ENCODE measurements around the gene PNRC2. TPM values are rescaled to one million over a fixed set of nuclear protein-coding genes. Genes with fewer than 3 reads are reported as not detected.

PNRC2 gene
- total and polyA plus RNA-seq, 2 donors (not counting 3 experiments of a cell fraction or from before 2014, with no cell fraction given) = 70.2 to 77.8 TPM

DNA sequence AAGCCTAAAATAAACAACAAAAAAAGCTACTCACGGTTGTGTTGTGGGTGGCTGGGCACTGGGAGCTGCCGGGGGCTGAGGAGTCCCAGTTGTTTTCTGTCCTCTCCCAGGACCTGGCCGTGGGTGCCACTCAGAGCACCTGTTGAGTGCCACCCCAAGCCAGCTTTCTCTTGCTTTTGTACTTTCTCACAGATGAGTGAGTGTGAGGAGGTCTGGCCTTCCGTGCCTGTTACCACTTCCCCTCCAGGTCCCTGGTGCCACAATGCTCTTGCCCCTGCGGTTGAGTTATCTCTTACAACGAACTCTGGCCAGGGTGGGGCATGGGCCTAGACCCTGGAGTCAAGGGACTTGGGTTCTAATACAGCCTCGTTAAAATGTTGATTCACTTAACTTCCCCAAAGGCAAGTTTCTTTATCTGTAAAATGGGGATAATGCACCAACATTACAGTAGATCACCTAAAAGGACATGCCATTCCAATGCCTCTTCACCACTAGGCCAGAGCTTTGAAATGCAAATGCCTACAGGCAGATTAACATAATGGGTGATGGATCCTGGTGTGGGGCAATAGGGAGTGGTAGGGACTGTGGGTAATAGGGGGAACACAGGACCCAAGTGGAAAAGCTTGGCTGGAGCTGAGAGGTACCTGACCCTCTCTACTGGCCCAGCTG is 46.3 kb upstream of the PNRC2 start, which contains the start of gene CNR2:
CNR2 (minus strand) TSS at position 151 of the 669 bp plus-strand sequence. CDS start 37,745 bp downstream, outside the sequence.
- BruUV-seq (replicated peaks) = no TSS peak
- Histone ChIP-seq H3K4me1 (ENCODE audit: control insufficient read depth, extremely low read depth, insufficient read depth, low read length) (no peaks in the 10 kb centered on the region), H3K27me3 (ENCODE audit: control insufficient read depth in 2 of 2, insufficient read depth in 2 of 2, low read length in 2 of 2) (peaks cover 0 to 4% of the 10 kb centered on the region in 2 experiments), H2AFZ (ENCODE audit: low read depth, low read length) (no peak within 1 kb of the TSS), H3K4me3 (replicated peaks in 1 of 3; ENCODE audit: insufficient read depth in 1 of 3, low read depth in 1 of 3, low read length in 3 of 3) (no peak within 1 kb of the TSS), H3K9me3 (replicated peaks; ENCODE audit: control insufficient read depth, insufficient read depth, low read length) (no peaks in the 10 kb centered on the region), H3K36me3 (ENCODE audit: control insufficient read depth in 2 of 2, extremely low read depth in 1 of 2, insufficient read depth in 2 of 2, low read length in 2 of 2) (no peaks in the 10 kb centered on the region), H3K4me2 (ENCODE audit: insufficient read depth, low read length) (no peak within 1 kb of the TSS), H3K27ac (ENCODE audit: insufficient read depth, low read depth, low read length) (no peak within 1 kb of the TSS), H4K20me1 (replicated peaks; ENCODE audit: control insufficient read depth, extremely low read depth, insufficient read depth, low read length) (no peaks in the 10 kb centered on the region), H3K79me2 (ENCODE audit: control insufficient read depth, insufficient read depth, low read length) (no peaks in the 10 kb centered on the region), H3K9me1 (replicated peaks; ENCODE audit: control insufficient read depth, extremely low read depth, insufficient read depth, low read length) (no peaks in the 10 kb centered on the region), H3K9ac (replicated peaks; ENCODE audit: extremely low read depth, insufficient read depth, low read length) (no peak within 1 kb of the TSS)
- FAIRE-seq (no peak), DNase-seq (ENCODE audit: low read depth, low spot score) (no peak)
- intact Hi-C loops (cut with micrococcal nuclease) (no loop called here), dilution Hi-C loops (cut with MboI; ENCODE audit: extremely low pct_ligation_motif_present, low sequenced_read_pairs) (no loop called here)
- ChIA-PET POLR2A (no interaction called here), CTCF (no interaction called here)
- TF ChIP-seq POLR2A (IDR thresholded peaks at IDR 0.05; ENCODE audit: low read depth, low read length) (no peak), FOS (IDR thresholded peaks at IDR 0.05; ENCODE audit: borderline replicate concordance, insufficient read depth, low read length) (no peak), POLR2AphosphoS5 (IDR thresholded peaks at IDR 0.05; ENCODE audit: insufficient read depth, low read depth, low read length) (no peak)

- no peak overlapping the region for H3K4me2 ChIP-seq (ENCODE audit: insufficient read depth, low read length)
- intact Hi-C loops (cut with micrococcal nuclease) (no loop called here), dilution Hi-C loops (cut with MboI; ENCODE audit: extremely low pct_ligation_motif_present, low sequenced_read_pairs) (no loop called here)
- no peak overlapping the region for H3K4me3 ChIP-seq (replicated peaks in 1 of 3; ENCODE audit: insufficient read depth in 1 of 3, low read depth in 1 of 3, low read length in 3 of 3)
- no peaks in the 10 kb centered on the region for H3K9me3 ChIP-seq (replicated peaks; ENCODE audit: control insufficient read depth, insufficient read depth, low read length)
- no peak for FAIRE-seq
- no peaks in the 10 kb centered on the region for H3K9me1 ChIP-seq (replicated peaks; ENCODE audit: control insufficient read depth, extremely low read depth, insufficient read depth, low read length)
- BruUV-seq (replicated peaks) = no TSS peak
- TF ChIP-seq POLR2A (IDR thresholded peaks at IDR 0.05; ENCODE audit: low read depth, low read length) = no peak
- no peak overlapping the region for H3K27ac ChIP-seq (ENCODE audit: insufficient read depth, low read depth, low read length)
- H4K20me1 ChIP-seq (replicated peaks; ENCODE audit: control insufficient read depth, extremely low read depth, insufficient read depth, low read length) = no peaks in the 10 kb centered on the region
- no peaks in the 10 kb centered on the region for H3K4me1 ChIP-seq (ENCODE audit: control insufficient read depth, extremely low read depth, insufficient read depth, low read length)
- no peaks in the 10 kb centered on the region for H3K79me2 ChIP-seq (ENCODE audit: control insufficient read depth, insufficient read depth, low read length)
- ChIA-PET POLR2A (no interaction called here), CTCF (interaction anchor here (1.8 to 3.2 kb wide), 2 partner anchors 113 to 143 kb away, joined by 6 to 68 read pairs; no protein-coding TSS in a partner anchor)
- no peak overlapping the region for H2AFZ ChIP-seq (ENCODE audit: low read depth, low read length)
- H3K9ac ChIP-seq (replicated peaks; ENCODE audit: extremely low read depth, insufficient read depth, low read length) = no peak overlapping the region
- no peak for DNase-seq (ENCODE audit: low read depth, low spot score)
- H3K27me3 ChIP-seq (ENCODE audit: control insufficient read depth in 2 of 2, insufficient read depth in 2 of 2, low read length in 2 of 2) = no peaks in the 10 kb centered on the region
- no peaks in the 10 kb centered on the region for H3K36me3 ChIP-seq (ENCODE audit: control insufficient read depth in 2 of 2, extremely low read depth in 1 of 2, insufficient read depth in 2 of 2, low read length in 2 of 2)
Observed at GRCh38 chr1:23914921-23915320, 44.7 kb upstream of the PNRC2 start.

All from endothelial cell of umbilical vein (primary cell).